Glutamatergic neuron (in vitro differentiated cells): ENCODE results near the gene CCDC136. TPM values are rescaled to one million over a fixed set of nuclear protein-coding genes. Genes with fewer than 3 reads are reported as not detected.

Source experiments
- DNase-seq: peaks from one replicate; pipeline ENCODE4 v3.0.0; 2022
- H3K27ac Mint-ChIP-seq: one replicate; pipeline ENCODE4 v1.8.0; 2020; ENCODE audit warnings: mild to moderate bottlenecking, mixed read lengths, inconsistent platforms; ENCODE audit not compliant: unreplicated experiment
- H3K27me3 Mint-ChIP-seq: one replicate; pipeline ENCODE4 v1.8.0; 2020; ENCODE audit warnings: mild to moderate bottlenecking, moderate library complexity, mixed read lengths, inconsistent platforms; ENCODE audit not compliant: unreplicated experiment
- H3K36me3 Mint-ChIP-seq: one replicate; pipeline ENCODE4 v1.8.0; 2020; ENCODE audit warnings: mild to moderate bottlenecking, mixed read lengths, inconsistent platforms; ENCODE audit not compliant: unreplicated experiment
- H3K4me1 Mint-ChIP-seq: one replicate; pipeline ENCODE4 v1.8.0; 2020; ENCODE audit warnings: mild to moderate bottlenecking, low read depth, mixed read lengths, inconsistent platforms; ENCODE audit not compliant: unreplicated experiment
- H3K4me3 Mint-ChIP-seq: one replicate; pipeline ENCODE4 v1.8.0; 2020; ENCODE audit warnings: mild to moderate bottlenecking, mixed read lengths, inconsistent platforms; ENCODE audit not compliant: unreplicated experiment
- H3K9me3 Mint-ChIP-seq: one replicate; pipeline ENCODE4 v1.8.0; 2020; ENCODE audit warnings: mild to moderate bottlenecking, moderate library complexity, mixed read lengths, inconsistent platforms; ENCODE audit not compliant: unreplicated experiment
- total RNA-seq: library from RNA; stranded (reverse); fragmentation: NEBNext Ultra II Directional; extraction: Animal tissue kit (Norgen Biotek cat#: 25700); gene quantifications from one replicate; pipeline ENCODE4 v1.2.1, GENCODE V29; 2021; ENCODE audit not compliant: unreplicated experiment
- TF ChIP-seq, protein P1 (sequence below): fragments of 200-600 bp; sonication (generic); IDR thresholded peaks from one replicate; pipeline ENCODE4 v1.5.0; 2021; ENCODE audit not compliant: partially characterized antibody, unreplicated experiment

Gene CCDC136
- total RNA-seq, 1 donor from 2014 or later = 202 TPM

DNA sequence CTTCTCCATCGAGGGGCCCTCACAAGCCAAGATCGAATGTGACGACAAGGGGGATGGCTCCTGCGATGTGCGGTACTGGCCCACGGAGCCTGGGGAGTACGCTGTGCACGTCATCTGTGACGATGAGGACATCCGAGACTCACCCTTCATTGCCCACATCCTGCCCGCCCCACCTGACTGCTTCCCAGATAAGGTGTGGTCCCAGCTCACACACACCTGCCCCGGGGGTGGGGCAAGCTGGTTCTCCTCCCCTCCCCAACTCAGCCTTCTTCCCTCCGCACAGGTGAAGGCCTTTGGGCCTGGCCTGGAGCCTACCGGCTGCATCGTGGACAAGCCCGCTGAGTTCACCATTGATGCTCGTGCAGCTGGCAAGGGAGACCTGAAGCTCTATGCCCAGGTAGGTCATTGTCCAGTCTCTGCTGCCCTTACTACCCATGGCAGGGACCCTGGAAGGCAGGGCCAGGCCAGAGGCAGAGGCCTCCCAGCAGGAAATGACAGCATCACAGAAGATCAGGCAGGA is 49.5 kb downstream of the CCDC136 start:
- Mint-ChIP-seq H3K4me1 (no peaks in the 10 kb centered on the region), H3K9me3 (peaks cover 1% of the 10 kb centered on the region), H3K27me3 (peaks cover 2% of the 10 kb centered on the region), H3K27ac (no peak overlapping the region), H3K36me3 (peaks cover 4% of the 10 kb centered on the region), H3K4me3 (no peak overlapping the region)
- TF ChIP-seq, protein P1, sequence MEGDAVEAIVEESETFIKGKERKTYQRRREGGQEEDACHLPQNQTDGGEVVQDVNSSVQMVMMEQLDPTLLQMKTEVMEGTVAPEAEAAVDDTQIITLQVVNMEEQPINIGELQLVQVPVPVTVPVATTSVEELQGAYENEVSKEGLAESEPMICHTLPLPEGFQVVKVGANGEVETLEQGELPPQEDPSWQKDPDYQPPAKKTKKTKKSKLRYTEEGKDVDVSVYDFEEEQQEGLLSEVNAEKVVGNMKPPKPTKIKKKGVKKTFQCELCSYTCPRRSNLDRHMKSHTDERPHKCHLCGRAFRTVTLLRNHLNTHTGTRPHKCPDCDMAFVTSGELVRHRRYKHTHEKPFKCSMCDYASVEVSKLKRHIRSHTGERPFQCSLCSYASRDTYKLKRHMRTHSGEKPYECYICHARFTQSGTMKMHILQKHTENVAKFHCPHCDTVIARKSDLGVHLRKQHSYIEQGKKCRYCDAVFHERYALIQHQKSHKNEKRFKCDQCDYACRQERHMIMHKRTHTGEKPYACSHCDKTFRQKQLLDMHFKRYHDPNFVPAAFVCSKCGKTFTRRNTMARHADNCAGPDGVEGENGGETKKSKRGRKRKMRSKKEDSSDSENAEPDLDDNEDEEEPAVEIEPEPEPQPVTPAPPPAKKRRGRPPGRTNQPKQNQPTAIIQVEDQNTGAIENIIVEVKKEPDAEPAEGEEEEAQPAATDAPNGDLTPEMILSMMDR = no peak
- no peak for DNase-seq

- DNase-seq = peak; percentile 62
- no peak overlapping the region for H3K4me3 Mint-ChIP-seq
- H3K27me3 Mint-ChIP-seq = peaks cover 2% of the 10 kb centered on the region
- peaks cover 1% of the 10 kb centered on the region for H3K9me3 Mint-ChIP-seq
- no peaks in the 10 kb centered on the region for H3K4me1 Mint-ChIP-seq
- TF ChIP-seq, protein P1 = peak; percentile 97
- peaks cover 4% of the 10 kb centered on the region for H3K36me3 Mint-ChIP-seq
- H3K27ac Mint-ChIP-seq = no peak overlapping the region
Observed at GRCh38 chr7:128841921-128842673, 50.3 kb downstream of the CCDC136 start.

- TF ChIP-seq, protein P1 = no peak
- Mint-ChIP-seq H3K4me1 (no peaks in the 10 kb centered on the region), H3K36me3 (peaks cover 4% of the 10 kb centered on the region), H3K27ac (no peak overlapping the region), H3K9me3 (peaks cover 1% of the 10 kb centered on the region), H3K4me3 (no peak overlapping the region), H3K27me3 (peaks cover 2% of the 10 kb centered on the region)
- no peak for DNase-seq
Observed at GRCh38 chr7:128842674-128843641, 51.2 kb downstream of the CCDC136 start.

- TF ChIP-seq, protein P1 = no peak
- no peaks in the 10 kb centered on the region for H3K4me1 Mint-ChIP-seq
- H3K27ac Mint-ChIP-seq = no peak overlapping the region
- no peak for DNase-seq
- peaks cover 2% of the 10 kb centered on the region for H3K27me3 Mint-ChIP-seq
- H3K4me3 Mint-ChIP-seq = no peak overlapping the region
- peaks cover 2% of the 10 kb centered on the region for H3K36me3 Mint-ChIP-seq
- H3K9me3 Mint-ChIP-seq = peaks cover 1% of the 10 kb centered on the region
Observed at GRCh38 chr7:128843938-128844621, 52.3 kb downstream of the CCDC136 start.
